ENCODE results near the gene ATG5. TPM values are rescaled to one million over a fixed set of nuclear protein-coding genes. Genes with fewer than 3 reads are reported as not detected.

The ATG5 gene
- total and polyA plus RNA-seq, 9 of the 15 experiments (the other 6 are each of a cell fraction or from before 2014, with no cell fraction given), result 29.0 to 80.0 (median 53.2) TPM

DNA sequence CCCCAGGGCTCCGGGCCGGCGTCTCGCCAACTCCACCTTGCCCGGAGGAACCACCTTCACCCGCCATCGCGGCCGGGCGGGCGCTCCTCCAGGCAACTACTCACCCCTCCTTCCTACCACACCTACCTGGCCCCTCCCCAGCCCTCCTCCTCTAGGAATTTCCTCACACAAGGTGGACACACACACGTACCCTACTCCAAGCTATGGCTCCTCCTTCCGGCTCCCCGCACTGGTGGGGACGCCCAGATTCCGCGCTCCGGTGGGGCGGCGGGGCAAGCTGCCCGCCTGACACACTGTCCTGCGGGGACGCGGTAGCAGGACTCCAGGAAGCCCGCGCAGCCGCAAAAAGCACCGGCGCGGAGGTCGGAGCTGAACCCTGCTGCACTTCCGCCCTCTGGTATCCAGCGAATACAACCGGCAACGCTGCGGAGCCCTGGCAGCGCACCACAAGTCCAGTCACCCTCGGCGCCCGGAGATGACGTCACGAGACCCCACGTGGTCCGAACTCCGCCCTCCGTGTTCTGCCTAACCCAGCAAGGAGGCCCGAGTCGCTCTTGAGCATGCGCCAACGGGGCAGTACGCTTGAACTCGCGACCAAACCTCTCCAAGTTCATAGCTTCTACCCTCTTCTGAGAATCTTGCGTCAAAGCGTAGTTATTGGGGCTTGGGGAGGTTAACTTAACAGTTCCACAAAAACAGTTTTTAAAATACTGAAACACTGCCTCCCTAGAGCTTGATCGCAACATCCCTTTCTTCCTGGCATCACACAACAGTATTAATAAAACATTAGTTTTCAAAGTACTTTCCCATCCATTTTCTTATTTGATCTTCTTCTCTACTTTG, at the start of gene ATG5 (continued):
- TF ChIP-seq FOSL1 (tag; conservative IDR thresholded peaks at IDR 0.05), result peak; percentile 88
- TF ChIP-seq, protein P1, sequence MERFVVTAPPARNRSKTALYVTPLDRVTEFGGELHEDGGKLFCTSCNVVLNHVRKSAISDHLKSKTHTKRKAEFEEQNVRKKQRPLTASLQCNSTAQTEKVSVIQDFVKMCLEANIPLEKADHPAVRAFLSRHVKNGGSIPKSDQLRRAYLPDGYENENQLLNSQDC (CRISPR knock-in tag; IDR thresholded peaks at IDR 0.05), result no peak
- TF ChIP-seq WHSC1 (IDR thresholded peaks at IDR 0.05; ENCODE audit: low read length), result no peak
- TF ChIP-seq, protein P2, sequence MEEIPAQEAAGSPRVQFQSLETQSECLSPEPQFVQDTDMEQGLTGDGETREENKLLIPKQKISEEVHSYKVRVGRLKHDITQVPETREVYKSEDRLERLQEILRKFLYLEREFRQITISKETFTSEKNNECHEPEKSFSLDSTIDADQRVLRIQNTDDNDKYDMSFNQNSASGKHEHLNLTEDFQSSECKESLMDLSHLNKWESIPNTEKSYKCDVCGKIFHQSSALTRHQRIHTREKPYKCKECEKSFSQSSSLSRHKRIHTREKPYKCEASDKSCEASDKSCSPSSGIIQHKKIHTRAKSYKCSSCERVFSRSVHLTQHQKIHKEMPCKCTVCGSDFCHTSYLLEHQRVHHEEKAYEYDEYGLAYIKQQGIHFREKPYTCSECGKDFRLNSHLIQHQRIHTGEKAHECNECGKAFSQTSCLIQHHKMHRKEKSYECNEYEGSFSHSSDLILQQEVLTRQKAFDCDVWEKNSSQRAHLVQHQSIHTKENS (CRISPR knock-in tag; IDR thresholded peaks at IDR 0.05), result no peak
- no peak for TF ChIP-seq MIER1 (IDR thresholded peaks at IDR 0.05; ENCODE audit: low read depth)
- TF ChIP-seq, protein P3, sequence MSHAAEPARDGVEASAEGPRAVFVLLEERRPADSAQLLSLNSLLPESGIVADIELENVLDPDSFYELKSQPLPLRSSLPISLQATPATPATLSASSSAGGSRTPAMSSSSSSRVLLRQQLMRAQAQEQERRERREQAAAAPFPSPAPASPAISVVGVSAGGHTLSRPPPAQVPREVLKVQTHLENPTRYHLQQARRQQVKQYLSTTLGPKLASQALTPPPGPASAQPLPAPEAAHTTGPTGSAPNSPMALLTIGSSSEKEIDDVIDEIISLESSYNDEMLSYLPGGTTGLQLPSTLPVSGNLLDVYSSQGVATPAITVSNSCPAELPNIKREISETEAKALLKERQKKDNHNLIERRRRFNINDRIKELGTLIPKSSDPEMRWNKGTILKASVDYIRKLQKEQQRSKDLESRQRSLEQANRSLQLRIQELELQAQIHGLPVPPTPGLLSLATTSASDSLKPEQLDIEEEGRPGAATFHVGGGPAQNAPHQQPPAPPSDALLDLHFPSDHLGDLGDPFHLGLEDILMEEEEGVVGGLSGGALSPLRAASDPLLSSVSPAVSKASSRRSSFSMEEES (CRISPR knock-in tag; IDR thresholded peaks at IDR 0.05), result peak; percentile 86
- TF ChIP-seq NR2C1 (IDR thresholded peaks at IDR 0.05), result peak; percentile 81
- TF ChIP-seq NR2C1 (tag; IDR thresholded peaks at IDR 0.05), result peak; percentile 85
- no peak for TF ChIP-seq FOXA3 (CRISPR knock-in tag; conservative IDR thresholded peaks at IDR 0.05 in 1 of 2, IDR thresholded peaks at IDR 0.05 in 1 of 2)
- peak; percentile 32 for TF ChIP-seq FOS (IDR thresholded peaks at IDR 0.05; ENCODE audit: extremely low read depth, insufficient read length)
- TF ChIP-seq, protein P4, sequence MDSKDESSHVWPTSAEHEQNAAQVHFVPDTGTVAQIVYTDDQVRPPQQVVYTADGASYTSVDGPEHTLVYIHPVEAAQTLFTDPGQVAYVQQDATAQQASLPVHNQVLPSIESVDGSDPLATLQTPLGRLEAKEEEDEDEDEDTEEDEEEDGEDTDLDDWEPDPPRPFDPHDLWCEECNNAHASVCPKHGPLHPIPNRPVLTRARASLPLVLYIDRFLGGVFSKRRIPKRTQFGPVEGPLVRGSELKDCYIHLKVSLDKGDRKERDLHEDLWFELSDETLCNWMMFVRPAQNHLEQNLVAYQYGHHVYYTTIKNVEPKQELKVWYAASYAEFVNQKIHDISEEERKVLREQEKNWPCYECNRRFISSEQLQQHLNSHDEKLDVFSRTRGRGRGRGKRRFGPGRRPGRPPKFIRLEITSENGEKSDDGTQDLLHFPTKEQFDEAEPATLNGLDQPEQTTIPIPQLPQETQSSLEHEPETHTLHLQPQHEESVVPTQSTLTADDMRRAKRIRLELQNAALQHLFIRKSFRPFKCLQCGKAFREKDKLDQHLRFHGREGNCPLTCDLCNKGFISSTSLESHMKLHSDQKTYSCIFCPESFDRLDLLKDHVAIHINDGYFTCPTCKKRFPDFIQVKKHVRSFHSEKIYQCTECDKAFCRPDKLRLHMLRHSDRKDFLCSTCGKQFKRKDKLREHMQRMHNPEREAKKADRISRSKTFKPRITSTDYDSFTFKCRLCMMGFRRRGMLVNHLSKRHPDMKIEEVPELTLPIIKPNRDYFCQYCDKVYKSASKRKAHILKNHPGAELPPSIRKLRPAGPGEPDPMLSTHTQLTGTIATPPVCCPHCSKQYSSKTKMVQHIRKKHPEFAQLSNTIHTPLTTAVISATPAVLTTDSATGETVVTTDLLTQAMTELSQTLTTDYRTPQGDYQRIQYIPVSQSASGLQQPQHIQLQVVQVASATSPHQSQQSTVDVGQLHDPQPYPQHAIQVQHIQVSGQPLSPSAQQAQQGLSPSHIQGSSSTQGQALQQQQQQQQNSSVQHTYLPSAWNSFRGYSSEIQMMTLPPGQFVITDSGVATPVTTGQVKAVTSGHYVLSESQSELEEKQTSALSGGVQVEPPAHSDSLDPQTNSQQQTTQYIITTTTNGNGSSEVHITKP (IDR thresholded peaks at IDR 0.05; ENCODE audit: partially characterized antibody), result peak; percentile 78
- no peak for TF ChIP-seq PYGO2 (tag; IDR thresholded peaks at IDR 0.05)
- no peak for TF ChIP-seq TSC22D4 (tag; IDR thresholded peaks at IDR 0.05)
- TF ChIP-seq, protein P5, sequence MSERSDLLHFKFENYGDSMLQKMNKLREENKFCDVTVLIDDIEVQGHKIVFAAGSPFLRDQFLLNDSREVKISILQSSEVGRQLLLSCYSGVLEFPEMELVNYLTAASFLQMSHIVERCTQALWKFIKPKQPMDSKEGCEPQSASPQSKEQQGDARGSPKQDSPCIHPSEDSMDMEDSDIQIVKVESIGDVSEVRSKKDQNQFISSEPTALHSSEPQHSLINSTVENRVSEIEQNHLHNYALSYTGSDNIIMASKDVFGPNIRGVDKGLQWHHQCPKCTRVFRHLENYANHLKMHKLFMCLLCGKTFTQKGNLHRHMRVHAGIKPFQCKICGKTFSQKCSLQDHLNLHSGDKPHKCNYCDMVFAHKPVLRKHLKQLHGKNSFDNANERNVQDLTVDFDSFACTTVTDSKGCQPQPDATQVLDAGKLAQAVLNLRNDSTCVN (CRISPR knock-in tag; IDR thresholded peaks at IDR 0.05), result peak; percentile 52; the same call in 1 of the 2 replicates
- TF ChIP-seq PML (IDR thresholded peaks at IDR 0.05; ENCODE audit: low read length), result no peak; the same call in none of the 2 replicates
- peak in 1 of 2 experiments; percentile 89; a peak in 2 of 4 replicates for TF ChIP-seq TRIM24 (IDR thresholded peaks at IDR 0.05)
- no peak for TF ChIP-seq ILF3 (IDR thresholded peaks at IDR 0.05; ENCODE audit: borderline replicate concordance)
- no peak for TF ChIP-seq CREBBP (IDR thresholded peaks at IDR 0.05; ENCODE audit: low read depth, low read length)
- 0 out of 2 replicates have a peak, but pooled peaks have one; percentile 61 for TF ChIP-seq SREBF2 (CRISPR knock-in tag; IDR thresholded peaks at IDR 0.05)
- peak; percentile 83 for TF ChIP-seq HDAC2 (IDR thresholded peaks at IDR 0.05)
- no peak for TF ChIP-seq ZNF324 (CRISPR knock-in tag; IDR thresholded peaks at IDR 0.05)

Measured in K562 (cell line).